ENCODE measurements around the gene LITAF.
"Not testable (repeated sequence)": the region's sequence is repeated elsewhere in the genome, so short reads cannot be mapped to it uniquely, and the experiment has no call there.

The LITAF gene

DNA sequence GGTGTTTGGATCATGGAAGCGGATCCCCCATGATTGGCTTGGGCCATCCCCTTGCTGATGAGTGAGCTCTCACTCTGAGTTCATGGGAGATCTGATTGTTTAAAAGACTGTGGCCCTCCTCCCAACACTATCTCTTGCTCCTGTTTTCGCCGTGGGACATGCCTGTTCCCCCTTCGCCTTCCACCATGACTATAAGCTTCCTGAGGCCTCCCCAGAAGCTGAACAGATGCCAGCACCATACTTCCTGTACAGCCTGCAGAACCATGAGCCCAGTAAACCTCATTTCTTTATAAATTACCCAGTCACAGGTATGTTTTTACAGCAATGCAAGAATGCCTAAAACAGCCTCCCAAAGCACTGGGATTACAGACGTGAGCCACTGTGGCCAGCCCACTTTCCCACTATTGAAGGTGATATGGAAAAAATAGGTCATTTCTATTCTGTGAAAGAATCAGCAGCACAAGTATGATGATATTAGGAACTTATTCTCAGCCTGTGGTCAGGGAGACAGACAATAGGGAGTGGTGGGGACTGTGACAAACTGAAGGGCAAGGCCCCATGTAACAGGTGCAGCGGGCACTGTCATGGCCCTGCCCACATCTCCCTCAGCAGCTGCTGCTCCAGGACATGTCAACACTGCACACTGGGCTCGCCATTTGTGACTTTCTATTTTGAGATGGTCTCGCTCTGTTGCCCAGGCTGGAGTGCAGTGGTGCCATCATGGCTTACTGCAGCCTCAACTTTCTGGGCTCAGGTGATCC lies 33.7 kb upstream of the LITAF start:
- DNase-seq (ENCODE audit: low read depth) = no peak

DNA sequence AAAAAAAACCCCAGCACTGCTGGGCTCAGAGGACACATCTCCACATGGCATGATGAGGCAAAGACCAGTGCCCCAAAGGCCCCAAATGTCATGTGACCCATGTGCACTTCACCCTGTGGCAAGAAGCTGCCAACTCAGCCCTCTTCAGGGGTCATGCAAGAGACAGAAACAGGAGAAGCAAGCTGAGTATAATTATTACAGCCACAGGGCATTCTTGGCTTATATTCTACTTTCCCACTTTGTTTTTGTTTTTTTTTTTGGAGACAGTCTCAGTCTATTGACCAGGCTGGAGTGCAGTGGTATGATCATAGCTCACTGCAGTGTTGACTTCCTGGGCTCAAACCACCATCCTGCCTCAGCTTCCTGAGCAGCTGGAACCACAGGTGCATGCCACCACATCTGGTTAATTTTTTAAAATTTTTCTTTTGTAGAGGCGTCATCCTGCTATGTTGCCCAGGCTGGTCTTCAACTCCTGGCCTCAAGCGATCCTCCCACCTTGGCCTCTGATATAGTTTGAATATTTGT lies 32.7 kb upstream of the LITAF start:
- DNase-seq (ENCODE audit: low read depth) = no peak

GRCh38 chr16:11618107-11618717 lies 31.5 kb upstream of the LITAF start:
- DNase-seq (ENCODE audit: low read depth) = no peak

- no peak for DNase-seq (ENCODE audit: low read depth)
Observed at GRCh38 chr16:11615748-11616447, 29.2 kb upstream of the LITAF start.

- DNase-seq (ENCODE audit: low read depth) = no peak
Observed at GRCh38 chr16:11614587-11615175, 28.0 kb upstream of the LITAF start.

DNA sequence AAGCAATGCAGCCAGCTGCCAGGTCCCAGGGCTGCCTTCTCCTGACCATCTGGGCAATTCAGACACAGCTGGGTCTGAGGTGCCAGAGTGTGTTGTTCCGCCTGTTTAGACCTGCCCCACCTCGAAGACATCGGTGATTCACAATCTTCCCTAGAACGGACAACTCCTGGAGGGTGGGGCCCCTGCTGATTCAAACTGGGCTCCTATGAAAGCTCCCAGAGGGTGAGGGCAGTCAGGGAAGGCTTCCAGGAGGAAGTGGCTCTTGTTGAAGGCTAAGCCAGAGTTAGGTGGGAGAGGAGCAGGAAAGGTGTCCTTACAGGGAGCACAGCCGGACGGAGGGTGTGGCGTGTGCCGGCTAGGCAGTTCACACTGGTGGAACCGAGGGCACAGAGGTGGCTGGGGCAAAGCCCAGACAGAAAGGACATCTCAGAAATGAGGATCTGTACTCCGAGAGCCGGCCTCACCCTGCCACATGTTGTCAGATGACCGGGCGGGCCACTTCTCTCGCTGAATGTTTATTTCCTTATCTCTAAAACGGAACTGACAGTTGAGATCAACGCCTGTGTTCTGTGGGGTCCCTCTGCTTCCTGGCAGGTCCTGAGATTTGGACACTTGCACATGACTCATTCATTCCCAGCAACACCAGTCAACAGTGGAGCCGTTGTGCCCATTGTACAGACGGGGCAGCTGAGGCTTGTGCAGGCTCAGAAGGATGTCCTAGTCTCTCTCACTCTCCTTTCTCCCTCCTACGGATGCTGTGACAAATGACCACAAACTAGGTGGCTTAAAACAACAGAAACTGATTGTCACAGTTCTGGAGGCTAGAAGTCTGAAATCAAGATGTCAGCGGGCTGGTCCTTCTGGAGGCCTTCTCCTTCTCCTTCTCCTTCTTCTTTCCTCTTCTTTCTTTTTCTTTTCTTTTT lies 26.9 kb upstream of the LITAF start:
- DNase-seq (ENCODE audit: low read depth) = no peak

DNA sequence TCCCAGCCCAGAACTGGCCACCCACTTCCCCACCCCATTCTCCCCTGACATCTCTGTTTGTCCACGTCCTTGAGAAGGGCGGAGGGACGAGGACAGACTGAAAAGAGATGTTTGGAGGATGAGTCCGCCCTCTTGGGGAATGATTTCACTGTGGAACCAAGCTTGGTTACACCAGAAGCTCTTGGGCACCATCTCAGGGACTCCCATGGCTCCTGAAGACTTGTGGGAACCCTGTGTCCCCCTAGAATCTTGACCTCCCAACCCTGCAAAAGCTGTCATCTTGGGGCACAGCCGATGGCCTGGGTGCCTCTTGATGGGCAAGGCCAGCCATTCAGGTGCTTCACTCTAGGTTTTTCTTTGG lies 25.9 kb upstream of the LITAF start:
- no peak for DNase-seq (ENCODE audit: low read depth)

- DNase-seq (ENCODE audit: low read depth) = no peak
Observed at GRCh38 chr16:11611871-11612664, 25.3 kb upstream of the LITAF start.

DNA sequence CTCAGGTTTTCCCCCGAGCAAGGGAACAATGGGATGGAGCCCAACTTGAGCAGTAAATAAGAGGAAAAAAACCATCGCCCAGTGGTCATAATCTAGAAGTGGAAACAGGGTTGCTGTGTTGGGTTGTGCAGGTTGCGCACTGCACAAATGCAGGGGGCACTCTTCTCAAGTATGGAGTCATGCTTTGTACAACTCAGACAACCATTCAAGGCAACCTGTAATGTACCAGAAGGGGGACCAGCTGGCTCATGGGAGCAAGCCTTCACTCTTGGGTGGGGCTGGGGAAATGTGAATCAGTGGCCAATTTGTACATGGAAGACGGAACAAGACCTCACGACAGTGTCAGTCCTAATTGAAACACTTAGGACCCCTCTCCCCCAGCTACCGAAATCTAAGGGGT lies 23.9 kb upstream of the LITAF start:
- DNase-seq (ENCODE audit: low read depth) = no peak

DNA sequence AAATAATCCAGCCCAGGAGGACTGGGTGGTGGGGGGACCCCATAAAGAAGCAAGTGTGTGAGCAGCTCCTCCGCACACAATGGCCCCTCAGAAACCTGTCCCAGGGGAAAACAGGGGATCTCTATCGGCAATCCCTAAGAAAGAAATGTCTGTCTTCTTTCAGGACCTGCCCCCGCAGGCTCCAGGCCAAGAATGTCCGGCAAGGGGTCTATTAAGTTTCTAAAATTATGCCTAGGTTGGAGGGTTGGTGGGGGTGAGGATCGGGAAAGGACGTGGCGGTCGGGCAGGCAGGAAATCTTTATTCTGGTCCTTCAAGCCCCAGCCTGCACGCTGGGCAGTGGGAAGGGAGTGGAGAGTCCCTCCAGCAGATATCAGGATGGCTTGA lies 23.4 kb upstream of the LITAF start:
- no peak for DNase-seq (ENCODE audit: low read depth)

DNA sequence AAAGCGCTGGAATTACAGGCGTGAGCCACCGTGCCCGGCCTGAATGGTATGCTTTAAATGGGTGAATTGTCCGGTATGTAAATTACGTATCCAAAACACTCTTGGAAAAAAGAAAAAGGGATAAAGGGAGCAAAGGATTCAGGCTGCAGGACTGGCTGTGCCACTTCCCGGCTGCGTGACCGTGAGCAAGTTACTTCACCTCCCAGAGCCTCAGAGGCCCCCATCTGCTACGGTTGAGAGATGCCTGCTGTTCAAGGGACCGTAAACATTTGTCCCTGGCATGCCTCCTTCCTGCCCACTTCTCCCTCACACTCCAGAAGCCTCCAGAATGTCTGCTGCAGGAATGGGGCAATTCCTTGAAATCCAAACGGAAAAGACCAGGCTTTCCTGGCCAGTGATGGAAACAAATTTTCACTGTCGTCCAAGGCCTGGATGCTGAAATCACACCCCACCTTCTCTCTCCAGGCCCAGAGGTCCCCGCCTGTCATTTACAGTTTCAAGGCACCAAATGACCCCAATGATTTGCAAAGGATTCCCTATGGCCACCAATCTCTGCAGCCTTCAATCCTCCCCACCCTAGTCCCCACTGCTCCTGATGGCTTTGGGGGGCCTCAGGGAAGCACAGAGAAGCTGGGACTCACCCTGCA lies 22.9 kb upstream of the LITAF start:
- no peak for DNase-seq (ENCODE audit: low read depth)

DNA sequence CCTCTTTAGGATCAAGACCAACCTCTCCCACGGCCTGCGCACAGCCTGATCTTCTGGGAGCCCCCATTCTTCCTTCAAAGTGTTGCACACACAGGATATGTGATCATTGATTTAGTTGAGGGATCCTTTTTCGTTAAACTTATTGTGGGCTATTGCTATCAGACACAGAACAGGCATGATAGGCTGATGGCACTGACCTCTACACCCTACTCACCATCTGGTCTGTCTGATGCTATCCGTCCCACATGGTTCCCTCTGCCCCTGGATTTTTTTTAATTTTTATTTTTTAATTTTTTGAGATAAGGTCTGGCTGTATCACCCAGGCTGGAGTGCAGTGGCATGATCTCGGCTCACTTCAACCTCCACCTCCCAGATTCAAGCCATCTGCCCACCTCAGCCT lies 19.2 kb upstream of the LITAF start:
- no peak for DNase-seq (ENCODE audit: low read depth)

- no peak for DNase-seq (ENCODE audit: low read depth)
Observed at GRCh38 chr16:11605564-11605886, 18.8 kb upstream of the LITAF start.

GRCh38 chr16:11604783-11605563 lies 18.3 kb upstream of the LITAF start:
- no peak for DNase-seq (ENCODE audit: low read depth)

GRCh38 chr16:11604296-11604695 lies 17.6 kb upstream of the LITAF start:
- not testable (repeated sequence) for DNase-seq (ENCODE audit: low read depth)

DNA sequence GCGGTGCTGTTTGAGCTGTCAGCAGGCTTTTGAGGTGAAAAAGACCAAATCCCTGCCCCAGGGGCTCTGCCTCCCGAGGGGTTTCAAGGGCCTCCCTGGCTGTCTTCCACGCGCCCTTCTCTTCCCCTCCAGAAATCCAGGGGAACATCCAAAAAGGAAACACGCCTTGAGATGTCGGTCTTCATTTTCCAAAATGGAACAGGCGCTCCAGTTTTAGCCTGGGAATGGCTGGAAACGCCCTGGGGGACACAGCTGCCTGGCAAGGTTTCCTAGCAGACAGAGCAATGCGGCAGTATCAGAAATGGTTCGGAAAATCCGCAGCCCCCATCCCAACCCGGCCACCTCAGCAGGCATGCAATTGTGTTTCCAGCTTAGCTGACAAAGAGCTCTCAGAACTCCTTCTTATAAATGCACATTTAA lies 16.6 kb upstream of the LITAF start:
- DNase-seq (ENCODE audit: low read depth) = no peak

- DNase-seq (ENCODE audit: low read depth) = no peak
Observed at GRCh38 chr16:11602321-11602720, 15.6 kb upstream of the LITAF start.

DNA sequence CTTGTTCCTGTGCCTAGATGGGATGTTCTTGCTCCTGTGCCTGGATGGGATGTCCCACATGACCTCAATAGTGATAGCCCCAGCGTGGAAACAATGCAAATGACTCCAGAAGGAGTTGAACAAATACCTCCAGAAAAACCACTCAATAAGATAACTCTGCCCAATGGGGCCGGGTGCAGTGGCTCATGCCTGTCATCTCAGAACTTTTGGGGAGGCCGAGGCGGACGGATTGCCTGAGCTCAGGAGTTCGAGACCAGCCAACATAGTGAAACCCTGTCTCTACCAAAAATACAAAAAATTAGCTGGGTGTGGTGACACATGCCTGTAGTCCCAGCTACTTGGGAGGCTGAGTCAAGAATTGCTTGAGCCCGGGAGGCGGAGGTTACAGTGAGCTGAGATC lies 15.2 kb upstream of the LITAF start:
- no peak for DNase-seq (ENCODE audit: low read depth)

DNA sequence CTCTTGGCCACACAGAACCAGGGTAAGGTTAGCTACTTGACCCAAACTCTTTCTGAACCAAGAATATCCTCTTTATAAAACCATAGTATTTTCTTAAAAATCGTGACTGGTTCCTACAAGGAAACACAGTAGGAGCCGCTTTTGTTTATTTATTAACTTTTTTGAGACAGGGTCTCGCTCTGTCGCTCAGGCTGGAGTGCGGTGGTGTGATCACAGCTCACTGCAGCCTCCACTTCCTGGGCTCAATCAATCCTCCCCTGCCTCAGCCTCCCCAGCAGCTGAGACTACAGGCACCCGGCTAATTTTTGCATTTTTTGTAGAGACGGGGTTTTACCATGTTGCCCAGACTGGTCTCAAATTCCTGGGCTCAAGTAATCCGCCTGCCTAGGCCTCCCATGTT lies 14.7 kb upstream of the LITAF start:
- no peak for DNase-seq (ENCODE audit: low read depth)

GRCh38 chr16:11599579-11599978 lies 12.9 kb upstream of the LITAF start:
- DNase-seq (ENCODE audit: low read depth) = no peak

Measured in GM04504 (cell line).